ENCODE data around the gene ZNF354C.

The ZNF354C gene

DNA sequence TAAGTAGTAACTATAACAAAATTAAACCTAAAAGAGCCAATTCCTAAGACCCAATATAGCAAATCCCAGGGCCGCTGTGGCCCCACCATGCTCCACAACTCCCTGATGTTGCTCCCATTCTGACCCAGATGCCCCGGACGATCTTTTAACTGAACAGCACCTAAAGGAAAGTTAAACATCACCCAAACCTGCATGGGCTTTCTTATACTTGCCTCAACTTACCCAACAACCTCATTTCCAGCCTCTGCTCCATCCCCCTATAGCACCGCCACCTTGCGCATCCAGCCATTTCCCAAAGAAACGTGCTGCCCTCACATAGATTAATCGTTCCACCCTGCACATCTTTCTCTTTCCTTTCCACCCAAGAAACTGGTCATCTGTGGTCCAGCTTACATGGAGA lies 54.6 kb downstream of the ZNF354C start:
- TF ChIP-seq, protein P1, sequence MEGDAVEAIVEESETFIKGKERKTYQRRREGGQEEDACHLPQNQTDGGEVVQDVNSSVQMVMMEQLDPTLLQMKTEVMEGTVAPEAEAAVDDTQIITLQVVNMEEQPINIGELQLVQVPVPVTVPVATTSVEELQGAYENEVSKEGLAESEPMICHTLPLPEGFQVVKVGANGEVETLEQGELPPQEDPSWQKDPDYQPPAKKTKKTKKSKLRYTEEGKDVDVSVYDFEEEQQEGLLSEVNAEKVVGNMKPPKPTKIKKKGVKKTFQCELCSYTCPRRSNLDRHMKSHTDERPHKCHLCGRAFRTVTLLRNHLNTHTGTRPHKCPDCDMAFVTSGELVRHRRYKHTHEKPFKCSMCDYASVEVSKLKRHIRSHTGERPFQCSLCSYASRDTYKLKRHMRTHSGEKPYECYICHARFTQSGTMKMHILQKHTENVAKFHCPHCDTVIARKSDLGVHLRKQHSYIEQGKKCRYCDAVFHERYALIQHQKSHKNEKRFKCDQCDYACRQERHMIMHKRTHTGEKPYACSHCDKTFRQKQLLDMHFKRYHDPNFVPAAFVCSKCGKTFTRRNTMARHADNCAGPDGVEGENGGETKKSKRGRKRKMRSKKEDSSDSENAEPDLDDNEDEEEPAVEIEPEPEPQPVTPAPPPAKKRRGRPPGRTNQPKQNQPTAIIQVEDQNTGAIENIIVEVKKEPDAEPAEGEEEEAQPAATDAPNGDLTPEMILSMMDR (conservative IDR thresholded peaks at IDR 0.05; ENCODE audit: low read depth, low read length) = no peak
- no peak overlapping the region for H3K4me3 ChIP-seq (ENCODE audit: low read depth, low read length)
- DNase-seq (ENCODE audit: low read depth) = no peak

DNA sequence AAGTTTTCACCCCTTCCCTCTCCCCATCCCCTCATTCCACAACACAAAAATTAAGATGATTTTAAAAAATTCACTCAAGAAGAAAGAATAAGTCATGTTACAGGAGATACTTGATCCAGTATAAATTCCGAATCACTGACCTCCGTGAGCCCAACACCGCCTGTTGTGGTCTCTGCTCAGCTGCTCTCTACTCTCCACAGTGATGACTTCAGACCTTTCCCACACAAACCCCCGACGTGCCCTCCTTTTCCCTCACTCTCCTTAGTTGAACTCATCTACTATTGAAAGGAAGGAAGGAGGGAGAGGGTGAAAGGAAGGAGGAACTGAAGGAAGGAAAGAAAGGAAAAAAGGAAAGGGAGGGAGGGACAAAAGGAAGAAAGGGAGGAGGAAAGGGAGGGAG lies 55.1 kb downstream of the ZNF354C start:
- DNase-seq (ENCODE audit: low read depth) = no peak
- TF ChIP-seq, protein P1 (conservative IDR thresholded peaks at IDR 0.05; ENCODE audit: low read depth, low read length) = no peak
- no peak overlapping the region for H3K4me3 ChIP-seq (ENCODE audit: low read depth, low read length)

DNA sequence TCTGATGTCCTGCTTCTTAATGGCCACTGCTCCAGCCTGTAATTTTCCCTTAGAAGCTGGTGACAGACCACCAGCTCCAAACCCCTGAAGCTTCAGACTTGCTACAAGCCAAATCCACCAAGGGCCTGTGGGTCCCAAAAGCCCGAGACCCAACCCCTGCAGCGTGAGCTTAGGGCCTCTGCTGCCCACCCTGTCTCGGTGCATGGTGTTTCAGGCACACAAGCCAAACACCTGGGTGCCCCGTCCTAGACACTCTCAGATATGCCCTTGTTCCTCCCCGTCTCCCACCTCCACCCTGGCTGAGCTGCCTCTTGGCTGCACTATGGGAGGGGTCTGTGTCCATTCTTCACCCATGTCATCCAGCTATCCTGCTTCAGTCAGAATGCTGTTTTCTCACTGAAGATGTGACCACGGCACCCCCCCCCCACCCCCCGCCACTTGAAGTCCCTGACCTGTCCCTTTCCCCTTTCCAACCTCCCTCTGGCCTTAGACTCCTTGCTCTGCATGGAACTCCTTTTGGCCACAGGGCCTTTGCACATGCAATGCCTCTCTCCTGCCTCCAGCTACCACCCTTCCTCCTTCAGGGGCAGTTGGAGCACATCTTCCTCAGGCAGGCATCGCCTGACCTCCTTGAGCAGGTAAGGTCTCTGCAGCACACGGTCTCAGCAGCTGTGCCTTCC lies 55.8 kb downstream of the ZNF354C start:
- TF ChIP-seq, protein P1 (conservative IDR thresholded peaks at IDR 0.05; ENCODE audit: low read depth, low read length) = no peak
- no peak overlapping the region for H3K4me3 ChIP-seq (ENCODE audit: low read depth, low read length)
- DNase-seq (ENCODE audit: low read depth) = no peak

DNA sequence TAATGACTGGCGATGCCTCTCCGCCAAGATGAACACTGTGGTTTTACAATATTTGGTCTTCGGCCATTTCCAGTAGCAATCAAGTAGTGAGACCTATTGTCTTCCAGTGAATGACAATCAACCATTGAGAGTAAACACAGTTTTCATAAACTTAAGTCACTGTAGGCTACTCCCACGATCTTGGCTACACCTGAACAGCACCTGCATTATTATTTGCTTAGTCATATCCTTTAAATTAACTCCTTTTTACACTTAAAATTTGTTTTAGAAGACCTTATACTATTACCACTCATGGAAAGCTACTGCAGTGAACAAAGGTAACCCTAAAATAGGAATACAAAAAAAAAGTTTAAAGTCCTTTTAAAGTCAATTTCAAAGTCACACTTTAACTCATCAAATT lies 58.2 kb downstream of the ZNF354C start:
- no peak for DNase-seq (ENCODE audit: low read depth)
- TF ChIP-seq, protein P1 (conservative IDR thresholded peaks at IDR 0.05; ENCODE audit: low read depth, low read length) = no peak

DNA sequence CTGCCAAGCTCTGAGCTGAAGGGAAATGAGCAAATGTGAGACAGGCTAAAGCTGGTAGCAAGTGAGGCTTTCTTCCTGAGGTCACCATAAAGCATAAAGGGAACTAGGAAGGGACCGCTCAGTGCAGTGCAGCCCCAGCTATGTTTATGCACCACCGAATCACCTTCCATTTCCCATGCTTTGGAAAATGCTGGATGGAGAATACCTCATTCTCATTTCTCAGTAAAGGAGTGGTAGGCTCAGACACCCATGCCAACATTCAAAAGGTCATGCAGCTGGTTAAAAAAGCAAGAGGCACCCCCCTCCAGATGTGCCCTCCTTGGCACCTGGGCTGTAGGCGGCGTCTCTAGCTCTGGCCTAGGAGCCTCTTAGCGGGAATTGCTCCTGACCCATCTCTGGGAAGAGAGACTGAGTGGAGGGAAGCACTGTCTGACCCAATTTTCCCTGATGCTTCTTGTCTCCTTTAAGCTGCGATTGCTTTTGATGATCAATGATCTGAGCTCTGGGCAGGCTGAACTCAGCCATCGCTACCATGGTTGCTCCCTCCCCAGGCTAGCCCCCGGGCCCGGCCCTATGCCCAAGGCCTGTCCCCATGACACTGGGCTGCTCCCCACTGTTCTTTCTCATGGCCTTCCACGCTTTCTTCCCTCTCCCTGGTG lies 58.7 kb downstream of the ZNF354C start:
- H3K4me3 ChIP-seq (ENCODE audit: low read depth, low read length) = no peak overlapping the region
- TF ChIP-seq, protein P1 (conservative IDR thresholded peaks at IDR 0.05; ENCODE audit: low read depth, low read length) = no peak
- no peak for DNase-seq (ENCODE audit: low read depth)

More for the DNA sequence above, 58.2 kb downstream of the ZNF354C start:
- H3K4me3 ChIP-seq (ENCODE audit: low read depth, low read length) = no peak overlapping the region

DNA sequence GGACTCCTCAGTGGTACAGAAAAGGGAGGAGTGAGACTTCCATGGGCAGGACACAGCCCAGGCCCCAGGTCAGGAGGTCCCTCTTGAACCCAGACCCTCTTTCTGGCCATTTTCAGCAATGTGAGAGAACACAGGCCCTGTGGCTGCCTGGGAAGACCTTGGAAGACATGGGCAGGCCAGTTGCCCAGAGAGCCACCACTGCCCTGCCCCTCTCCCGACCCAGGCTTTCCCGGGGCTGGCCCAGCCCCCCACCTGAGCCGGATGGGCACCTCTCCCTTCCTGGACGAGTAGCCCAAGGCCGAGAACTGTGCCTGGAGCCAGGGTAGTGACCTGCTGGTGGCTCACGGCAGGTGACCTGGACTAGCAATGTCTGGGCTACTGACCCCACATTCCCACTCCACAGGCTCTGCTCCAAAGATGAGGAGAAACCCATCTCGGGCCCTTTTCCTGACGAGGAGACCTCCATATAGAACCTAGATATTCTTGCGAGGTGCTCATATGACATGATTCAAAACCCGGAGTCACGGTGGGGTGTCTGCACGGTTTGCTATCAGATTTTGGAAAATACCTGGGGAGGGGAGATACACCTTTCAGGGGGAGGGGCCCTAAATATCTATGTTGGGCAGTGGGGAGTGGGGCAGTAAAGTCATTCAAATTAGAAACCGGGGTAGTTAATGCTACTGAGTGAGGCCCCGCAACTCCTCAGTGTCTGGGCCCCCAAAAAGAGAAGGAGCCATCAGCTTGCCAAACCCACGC lies 59.4 kb downstream of the ZNF354C start:
- H3K4me3 ChIP-seq (ENCODE audit: low read depth, low read length) = no peak overlapping the region
- TF ChIP-seq, protein P1 (conservative IDR thresholded peaks at IDR 0.05; ENCODE audit: low read depth, low read length) = no peak
- DNase-seq (ENCODE audit: low read depth) = no peak

Data from choroid plexus epithelial cell (primary cell).